ENCODE measurements around the gene MIS18A.

The MIS18A gene

GRCh38 chr21:32322103-32322502 lies 43.3 kb upstream of the MIS18A start:
- no peak for TF ChIP-seq CTCF (IDR thresholded peaks at IDR 0.05)
- H3K79me2 ChIP-seq = no peaks in the 10 kb centered on the region
- H3K9me3 ChIP-seq (ENCODE audit: control insufficient read depth, low read length) = no peaks in the 10 kb centered on the region
- H3K4me2 ChIP-seq (ENCODE audit: low read length) = no peak overlapping the region
- H3K36me3 ChIP-seq (ENCODE audit: control insufficient read depth, insufficient read depth, low read length) = no peaks in the 10 kb centered on the region
- no peak overlapping the region for H2AFZ ChIP-seq
- H3K27ac ChIP-seq = no peak overlapping the region
- no peaks in the 10 kb centered on the region for H3K4me1 ChIP-seq
- no peaks in the 10 kb centered on the region for H3K27me3 ChIP-seq (ENCODE audit: control insufficient read depth, insufficient read depth, low read length)
- H3K4me3 ChIP-seq (ENCODE audit: low read depth, low read length) = no peak overlapping the region
- H3K9ac ChIP-seq = no peak overlapping the region

- Histone ChIP-seq H3K36me3 (ENCODE audit: control insufficient read depth, insufficient read depth, low read length) (no peaks in the 10 kb centered on the region), H2AFZ (no peak overlapping the region), H3K79me2 (no peaks in the 10 kb centered on the region), H3K27me3 (ENCODE audit: control insufficient read depth, insufficient read depth, low read length) (no peaks in the 10 kb centered on the region), H3K4me3 (ENCODE audit: low read depth, low read length) (no peak overlapping the region), H3K9ac (no peak overlapping the region), H3K4me2 (ENCODE audit: low read length) (no peak overlapping the region), H3K27ac (no peak overlapping the region), H3K9me3 (ENCODE audit: control insufficient read depth, low read length) (no peaks in the 10 kb centered on the region), H3K4me1 (no peaks in the 10 kb centered on the region)
- no peak for TF ChIP-seq CTCF (IDR thresholded peaks at IDR 0.05)
Observed at GRCh38 chr21:32321480-32321879, 42.6 kb upstream of the MIS18A start.

GRCh38 chr21:32320726-32321125 lies 41.9 kb upstream of the MIS18A start:
- Histone ChIP-seq H3K4me3 (ENCODE audit: low read depth, low read length) (no peak overlapping the region), H3K27ac (no peak overlapping the region), H3K36me3 (ENCODE audit: control insufficient read depth, insufficient read depth, low read length) (no peaks in the 10 kb centered on the region), H3K4me1 (no peaks in the 10 kb centered on the region), H3K4me2 (ENCODE audit: low read length) (no peak overlapping the region), H3K9ac (no peak overlapping the region), H3K79me2 (no peaks in the 10 kb centered on the region), H2AFZ (no peak overlapping the region), H3K27me3 (ENCODE audit: control insufficient read depth, insufficient read depth, low read length) (no peaks in the 10 kb centered on the region), H3K9me3 (ENCODE audit: control insufficient read depth, low read length) (no peaks in the 10 kb centered on the region)
- TF ChIP-seq CTCF (IDR thresholded peaks at IDR 0.05) = no peak

- H3K9me3 ChIP-seq (ENCODE audit: control insufficient read depth, low read length) = no peaks in the 10 kb centered on the region
- TF ChIP-seq CTCF (IDR thresholded peaks at IDR 0.05) = no peak
- H3K4me3 ChIP-seq (ENCODE audit: low read depth, low read length) = no peak overlapping the region
- no peak overlapping the region for H3K9ac ChIP-seq
- H3K4me2 ChIP-seq (ENCODE audit: low read length) = no peak overlapping the region
- H3K79me2 ChIP-seq = no peaks in the 10 kb centered on the region
- no peaks in the 10 kb centered on the region for H3K4me1 ChIP-seq
- H3K36me3 ChIP-seq (ENCODE audit: control insufficient read depth, insufficient read depth, low read length) = no peaks in the 10 kb centered on the region
- no peak overlapping the region for H2AFZ ChIP-seq
- H3K27me3 ChIP-seq (ENCODE audit: control insufficient read depth, insufficient read depth, low read length) = no peaks in the 10 kb centered on the region
- no peak overlapping the region for H3K27ac ChIP-seq
Observed at GRCh38 chr21:32320059-32320458, 41.2 kb upstream of the MIS18A start.

GRCh38 chr21:32319012-32319411 lies 40.2 kb upstream of the MIS18A start:
- no peak overlapping the region for H3K9ac ChIP-seq
- H3K4me1 ChIP-seq = no peaks in the 10 kb centered on the region
- H3K79me2 ChIP-seq = no peaks in the 10 kb centered on the region
- no peak overlapping the region for H3K27ac ChIP-seq
- H3K9me3 ChIP-seq (ENCODE audit: control insufficient read depth, low read length) = no peaks in the 10 kb centered on the region
- H2AFZ ChIP-seq = no peak overlapping the region
- H3K36me3 ChIP-seq (ENCODE audit: control insufficient read depth, insufficient read depth, low read length) = no peaks in the 10 kb centered on the region
- no peaks in the 10 kb centered on the region for H3K27me3 ChIP-seq (ENCODE audit: control insufficient read depth, insufficient read depth, low read length)
- no peak overlapping the region for H3K4me3 ChIP-seq (ENCODE audit: low read depth, low read length)
- H3K4me2 ChIP-seq (ENCODE audit: low read length) = no peak overlapping the region
- no peak for TF ChIP-seq CTCF (IDR thresholded peaks at IDR 0.05)

Data from parathyroid adenoma (tissue), 2 donors.